ENCODE measurements around the gene NTRK2.

DNA sequence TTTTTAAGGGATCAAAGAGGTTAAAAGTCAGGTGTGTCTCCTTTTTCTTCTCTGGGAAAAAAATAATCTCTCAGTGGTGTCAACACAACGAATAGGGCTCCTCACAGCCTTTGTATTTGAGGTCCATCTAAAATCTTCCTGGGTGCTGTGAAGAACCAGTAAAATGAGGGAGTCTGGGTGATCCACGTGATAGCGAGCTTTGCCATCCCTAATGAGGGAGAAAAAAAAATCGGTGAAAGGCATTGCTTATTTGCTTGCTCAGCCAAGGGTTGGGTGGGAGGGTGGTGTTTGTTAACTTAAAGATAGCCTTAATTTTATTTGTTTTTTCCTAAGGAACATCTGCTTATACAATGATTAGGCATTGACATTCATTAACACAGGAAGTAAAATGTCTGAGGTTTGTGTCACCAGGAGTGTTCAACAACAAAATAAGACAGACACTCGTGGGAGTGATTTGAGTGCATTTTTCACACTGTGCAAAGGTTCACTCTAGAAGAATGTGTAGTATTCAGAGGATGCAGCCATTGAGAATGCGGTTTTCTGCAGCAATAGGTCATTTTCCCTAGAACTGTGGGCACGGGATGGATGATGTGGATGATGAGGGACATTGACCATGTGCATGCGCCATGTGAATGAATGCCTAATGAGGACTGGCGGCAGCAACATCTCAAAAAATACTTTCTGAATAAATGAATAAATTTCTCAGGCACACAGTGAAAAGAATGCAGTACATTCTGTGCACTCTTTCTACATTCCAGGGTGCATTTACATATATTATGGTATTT, 369.5 kb downstream of the NTRK2 start:
- TF ChIP-seq, protein P1, sequence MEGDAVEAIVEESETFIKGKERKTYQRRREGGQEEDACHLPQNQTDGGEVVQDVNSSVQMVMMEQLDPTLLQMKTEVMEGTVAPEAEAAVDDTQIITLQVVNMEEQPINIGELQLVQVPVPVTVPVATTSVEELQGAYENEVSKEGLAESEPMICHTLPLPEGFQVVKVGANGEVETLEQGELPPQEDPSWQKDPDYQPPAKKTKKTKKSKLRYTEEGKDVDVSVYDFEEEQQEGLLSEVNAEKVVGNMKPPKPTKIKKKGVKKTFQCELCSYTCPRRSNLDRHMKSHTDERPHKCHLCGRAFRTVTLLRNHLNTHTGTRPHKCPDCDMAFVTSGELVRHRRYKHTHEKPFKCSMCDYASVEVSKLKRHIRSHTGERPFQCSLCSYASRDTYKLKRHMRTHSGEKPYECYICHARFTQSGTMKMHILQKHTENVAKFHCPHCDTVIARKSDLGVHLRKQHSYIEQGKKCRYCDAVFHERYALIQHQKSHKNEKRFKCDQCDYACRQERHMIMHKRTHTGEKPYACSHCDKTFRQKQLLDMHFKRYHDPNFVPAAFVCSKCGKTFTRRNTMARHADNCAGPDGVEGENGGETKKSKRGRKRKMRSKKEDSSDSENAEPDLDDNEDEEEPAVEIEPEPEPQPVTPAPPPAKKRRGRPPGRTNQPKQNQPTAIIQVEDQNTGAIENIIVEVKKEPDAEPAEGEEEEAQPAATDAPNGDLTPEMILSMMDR (IDR thresholded peaks at IDR 0.05; ENCODE audit: borderline replicate concordance, extremely low read depth, low read length, poor library complexity, severe bottlenecking) = no peak
- no peak for TF ChIP-seq EZH2 (IDR thresholded peaks at IDR 0.05; ENCODE audit: borderline replicate concordance, low read depth, low read length, severe bottlenecking)
